Muscle layer of duodenum (tissue), 2 donors: ENCODE measurements around the gene APOL1.
"Not testable (repeated sequence)": the region's sequence is repeated elsewhere in the genome, so short reads cannot be mapped to it uniquely, and the experiment has no call there.

Experiments used
- H3K27ac ChIP-seq: one replicate; pipeline ENCODE4 v1.7.0; 2013; ENCODE audit warnings: mild to moderate bottlenecking, low read length
- H3K27me3 ChIP-seq: one replicate; pipeline ENCODE4 v1.7.0; 2013; ENCODE audit warnings: low read depth, mild to moderate bottlenecking, control low read depth, low read length
- H3K36me3 ChIP-seq, 2 donors: one replicate each; pipeline ENCODE4 v1.7.0; 2013; ENCODE audit warnings: low read length in 2 of 2, control low read depth in 1 of 2, mild to moderate bottlenecking in 1 of 2; ENCODE audit not compliant: insufficient read depth in 2 of 2, control insufficient read depth in 1 of 2
- H3K4me1 ChIP-seq, 2 donors: one replicate each; pipeline ENCODE4 v1.7.0; 2013; ENCODE audit warnings: low read length in 2 of 2, mild to moderate bottlenecking in 2 of 2, control low read depth in 1 of 2, moderate library complexity in 1 of 2; ENCODE audit not compliant: insufficient read depth in 2 of 2, control insufficient read depth in 1 of 2
- H3K4me3 ChIP-seq, 2 donors: one replicate each; pipeline ENCODE4 v1.7.0; 2013; ENCODE audit warnings: low read length in 2 of 2, low read depth in 1 of 2, mild to moderate bottlenecking in 1 of 2
- H3K9me3 ChIP-seq, 2 donors: one replicate each; pipeline ENCODE4 v1.7.0; 2013; ENCODE audit warnings: low read length in 2 of 2, control low read depth in 1 of 2, mild to moderate bottlenecking in 1 of 2; ENCODE audit not compliant: control insufficient read depth in 1 of 2
- donor health status: healthy.

APOL1 gene

GRCh38 chr22:36289406-36289870, 36.5 kb downstream of the APOL1 start:
- Histone ChIP-seq H3K27me3 (no peaks in the 10 kb centered on the region), H3K27ac (no peak overlapping the region), H3K36me3 (peaks cover 77 to 85% of the 10 kb centered on the region in 2 donors), H3K4me3 (no peak overlapping the region), H3K9me3 (no peaks in the 10 kb centered on the region), H3K4me1 (peaks cover 0 to 14% of the 10 kb centered on the region in 2 donors)

GRCh38 chr22:36289948-36290371, 37.0 kb downstream of the APOL1 start:
- Histone ChIP-seq H3K36me3 (peaks cover 77 to 85% of the 10 kb centered on the region in 2 donors), H3K4me1 (peaks cover 0 to 14% of the 10 kb centered on the region in 2 donors)
- not testable (repeated sequence) for H3K27ac ChIP-seq, H3K9me3 ChIP-seq, H3K4me3 ChIP-seq, H3K27me3 ChIP-seq

- H3K27ac ChIP-seq, H3K9me3 ChIP-seq, H3K4me3 ChIP-seq, H3K27me3 ChIP-seq: not testable (repeated sequence)
- Histone ChIP-seq H3K4me1 (peaks cover 0 to 14% of the 10 kb centered on the region in 2 donors), H3K36me3 (peaks cover 77 to 85% of the 10 kb centered on the region in 2 donors)
Observed at GRCh38 chr22:36290391-36291075, 37.6 kb downstream of the APOL1 start.

- Histone ChIP-seq H3K36me3 (peaks cover 76 to 85% of the 10 kb centered on the region in 2 donors), H3K27me3 (no peaks in the 10 kb centered on the region), H3K4me1 (peaks cover 0 to under 1% of the 10 kb centered on the region in 2 donors), H3K9me3 (no peaks in the 10 kb centered on the region), H3K4me3 (no peak overlapping the region), H3K27ac (no peak overlapping the region)
Observed at GRCh38 chr22:36291831-36292740, 39.2 kb downstream of the APOL1 start.

- Histone ChIP-seq H3K4me3 (no peak overlapping the region), H3K36me3 (peaks cover 81 to 85% of the 10 kb centered on the region in 2 donors), H3K4me1 (no peaks in the 10 kb centered on the region), H3K27me3 (no peaks in the 10 kb centered on the region), H3K27ac (no peak overlapping the region), H3K9me3 (no peaks in the 10 kb centered on the region)
Observed at GRCh38 chr22:36292823-36293530, 40.0 kb downstream of the APOL1 start.

GRCh38 chr22:36293606-36294292, 40.8 kb downstream of the APOL1 start:
- H3K9me3 ChIP-seq: no peaks in the 10 kb centered on the region
- no peak overlapping the region for H3K27ac ChIP-seq
- H3K27me3 ChIP-seq: no peaks in the 10 kb centered on the region
- peaks cover 81 to 85% of the 10 kb centered on the region in 2 donors for H3K36me3 ChIP-seq
- H3K4me3 ChIP-seq: no peak overlapping the region
- H3K4me1 ChIP-seq: no peaks in the 10 kb centered on the region

- Histone ChIP-seq H3K4me3 (no peak overlapping the region), H3K27me3 (no peaks in the 10 kb centered on the region), H3K36me3 (peaks cover 82 to 85% of the 10 kb centered on the region in 2 donors), H3K9me3 (no peaks in the 10 kb centered on the region), H3K4me1 (no peaks in the 10 kb centered on the region), H3K27ac (no peak overlapping the region)
Observed at GRCh38 chr22:36294293-36294620, 41.3 kb downstream of the APOL1 start.

- Histone ChIP-seq H3K9me3 (no peaks in the 10 kb centered on the region), H3K4me3 (no peak overlapping the region), H3K36me3 (peaks cover 82 to 85% of the 10 kb centered on the region in 2 donors), H3K27ac (no peak overlapping the region), H3K27me3 (no peaks in the 10 kb centered on the region), H3K4me1 (no peaks in the 10 kb centered on the region)
Observed at GRCh38 chr22:36294801-36295200, 41.9 kb downstream of the APOL1 start.

- peaks cover 84 to 87% of the 10 kb centered on the region in 2 donors for H3K36me3 ChIP-seq
- no peaks in the 10 kb centered on the region for H3K4me1 ChIP-seq
- no peaks in the 10 kb centered on the region for H3K9me3 ChIP-seq
- H3K4me3 ChIP-seq: no peak overlapping the region
- no peak overlapping the region for H3K27ac ChIP-seq
- no peaks in the 10 kb centered on the region for H3K27me3 ChIP-seq
Observed at GRCh38 chr22:36295247-36295646, 42.3 kb downstream of the APOL1 start.

GRCh38 chr22:36296690-36297089, 43.8 kb downstream of the APOL1 start:
- Histone ChIP-seq H3K9me3 (no peaks in the 10 kb centered on the region), H3K27ac (no peak overlapping the region), H3K27me3 (no peaks in the 10 kb centered on the region), H3K36me3 (peaks cover 98 to 100% of the 10 kb centered on the region in 2 donors), H3K4me3 (no peak overlapping the region), H3K4me1 (peaks cover 0 to 4% of the 10 kb centered on the region in 2 donors)
